GM21717 (cell line): ENCODE results near the gene HOXC13.

ENCODE experiments used
- ATAC-seq: cut with Tn5 transposase; IDR thresholded peaks from one replicate; pipeline ENCODE4 v1.9.1; 2021; ENCODE audit warnings: mild to moderate bottlenecking, moderate library complexity; ENCODE audit not compliant: unreplicated experiment

Gene HOXC13

DNA sequence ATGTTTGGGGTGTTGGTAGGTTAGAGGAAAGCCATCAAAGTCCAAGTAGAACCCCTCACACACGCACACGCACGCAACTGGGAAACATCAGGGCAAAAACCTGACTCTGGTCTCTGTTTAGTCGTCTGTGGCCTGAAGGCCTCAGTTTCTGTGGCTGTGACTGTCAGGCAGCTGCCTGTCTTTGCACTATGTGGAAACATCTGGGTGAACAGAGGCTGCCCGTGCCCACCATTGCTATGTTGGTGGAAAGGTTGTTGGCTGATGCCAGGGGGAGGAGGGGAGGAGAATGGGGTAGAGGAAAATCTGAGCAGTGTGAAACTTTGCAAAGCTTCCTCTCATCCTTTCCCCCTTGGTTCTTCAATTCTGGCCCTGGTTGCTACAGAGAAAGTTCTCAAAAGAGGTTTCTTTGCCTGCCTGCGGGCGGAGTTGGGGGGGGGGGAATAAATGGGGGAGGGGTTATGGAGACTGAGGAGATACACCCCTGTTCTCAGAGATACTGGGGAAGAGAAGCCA is 53.8 kb downstream of the HOXC13 start:
- ATAC-seq = no peak

DNA sequence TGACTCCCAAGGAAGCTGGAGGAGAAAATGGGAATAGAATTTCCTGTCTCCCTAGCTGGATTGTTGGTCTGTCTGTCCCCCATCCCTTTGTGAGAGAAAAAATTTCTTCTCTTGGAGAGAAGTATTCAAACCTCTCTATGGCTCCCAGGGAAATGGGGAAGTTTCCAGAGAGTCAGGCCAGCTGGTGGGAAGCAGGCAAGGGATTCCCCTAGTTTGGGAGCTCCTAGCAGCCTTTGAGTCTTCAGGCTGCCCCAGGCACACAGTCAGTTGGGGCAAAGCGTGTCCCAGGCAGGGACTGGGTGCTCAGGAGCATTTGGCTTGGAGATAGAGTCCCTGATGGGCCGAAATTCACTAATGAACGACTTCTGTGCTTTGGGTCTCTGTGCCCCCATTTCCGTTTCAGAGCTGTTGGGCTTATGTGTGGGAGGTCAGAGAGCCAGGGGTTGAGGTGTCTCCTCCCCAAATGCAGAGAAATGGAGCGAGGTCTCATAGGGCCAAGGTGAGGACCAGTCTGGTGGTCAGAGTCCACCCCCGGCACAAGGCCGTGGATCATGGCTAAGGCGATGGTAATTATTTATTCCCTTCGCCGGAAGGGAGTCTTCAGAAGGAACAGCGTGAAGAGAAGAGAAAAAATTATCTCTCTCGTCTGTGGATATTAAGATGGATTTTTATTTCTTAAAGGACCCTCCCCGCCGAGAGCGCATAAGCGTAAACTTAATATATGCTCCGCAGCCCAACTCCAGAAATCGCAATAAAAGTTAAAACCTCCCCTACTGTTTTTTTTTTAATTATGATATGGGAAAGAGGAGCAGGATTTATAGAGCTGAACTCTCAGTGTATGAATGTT is 54.8 kb downstream of the HOXC13 start:
- no peak for ATAC-seq

DNA sequence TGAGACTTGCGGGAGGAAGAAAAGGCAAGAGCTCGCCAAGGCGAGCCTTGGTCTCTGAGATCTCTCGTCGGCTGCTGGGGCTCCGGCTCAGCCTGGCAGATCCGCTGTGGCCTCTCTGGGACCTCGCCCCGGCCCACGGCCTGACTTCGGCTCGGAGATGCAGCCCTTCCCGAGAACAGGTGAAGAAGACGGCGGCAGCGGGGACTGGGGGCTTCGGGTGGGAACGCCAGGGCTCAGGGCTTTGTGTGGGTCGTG is 55.3 kb downstream of the HOXC13 start:
- no peak for ATAC-seq

DNA sequence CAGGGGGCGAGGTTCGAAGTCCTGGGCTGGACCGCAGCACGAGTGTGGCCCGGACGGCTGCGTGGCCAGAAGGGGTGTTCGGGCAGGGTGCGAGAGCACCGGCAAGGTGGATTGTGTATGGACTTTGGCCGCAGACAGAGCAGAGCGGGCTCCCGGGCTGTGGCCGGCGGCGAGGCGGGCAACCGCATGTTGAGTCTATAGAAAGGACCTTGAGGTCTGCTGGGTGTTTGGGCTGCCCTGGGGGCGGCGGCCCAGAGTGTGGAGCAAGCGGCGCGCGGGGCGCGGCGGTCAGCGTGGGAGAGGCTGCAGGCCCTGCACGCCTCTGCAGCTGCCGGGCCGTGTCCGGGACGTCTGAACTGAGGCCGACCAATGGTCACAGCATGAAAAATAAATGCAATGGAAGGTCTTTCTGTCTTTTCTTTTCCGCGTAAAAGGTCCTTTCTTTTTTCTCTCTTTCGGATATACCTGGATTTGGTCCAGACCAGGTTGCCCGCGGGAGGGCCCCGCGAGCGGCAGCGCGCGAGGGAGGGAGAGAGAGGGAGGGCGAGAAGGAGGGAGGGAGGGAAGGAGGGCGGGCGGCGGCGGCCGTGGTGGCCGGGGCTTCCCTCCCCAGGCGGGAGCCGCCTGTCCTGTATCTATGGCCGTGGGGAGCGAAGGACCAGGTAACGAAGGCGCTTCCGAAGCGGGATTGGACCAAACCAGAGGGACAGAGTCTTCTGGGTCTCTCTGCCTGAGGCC is 55.8 kb downstream of the HOXC13 start:
- ATAC-seq = no peak

DNA sequence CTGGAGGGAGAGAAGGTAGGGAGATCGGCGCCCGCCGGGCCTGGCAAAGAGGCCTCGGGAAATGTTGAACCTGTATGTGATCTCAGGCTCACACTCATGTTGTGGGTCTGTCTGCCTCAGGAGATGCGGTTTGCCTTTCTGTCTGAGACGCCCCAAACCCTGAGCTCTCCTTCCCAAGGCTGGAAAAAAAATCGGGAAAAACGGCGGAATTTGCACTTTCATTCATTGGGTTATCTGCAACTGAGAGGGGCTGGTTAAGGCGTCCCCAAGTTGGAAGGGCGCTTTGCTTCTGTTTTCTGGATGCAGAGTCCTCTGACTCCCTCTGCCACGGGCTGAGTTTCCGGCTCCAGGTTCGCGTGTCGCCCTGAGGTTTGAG is 56.4 kb downstream of the HOXC13 start:
- no peak for ATAC-seq

DNA sequence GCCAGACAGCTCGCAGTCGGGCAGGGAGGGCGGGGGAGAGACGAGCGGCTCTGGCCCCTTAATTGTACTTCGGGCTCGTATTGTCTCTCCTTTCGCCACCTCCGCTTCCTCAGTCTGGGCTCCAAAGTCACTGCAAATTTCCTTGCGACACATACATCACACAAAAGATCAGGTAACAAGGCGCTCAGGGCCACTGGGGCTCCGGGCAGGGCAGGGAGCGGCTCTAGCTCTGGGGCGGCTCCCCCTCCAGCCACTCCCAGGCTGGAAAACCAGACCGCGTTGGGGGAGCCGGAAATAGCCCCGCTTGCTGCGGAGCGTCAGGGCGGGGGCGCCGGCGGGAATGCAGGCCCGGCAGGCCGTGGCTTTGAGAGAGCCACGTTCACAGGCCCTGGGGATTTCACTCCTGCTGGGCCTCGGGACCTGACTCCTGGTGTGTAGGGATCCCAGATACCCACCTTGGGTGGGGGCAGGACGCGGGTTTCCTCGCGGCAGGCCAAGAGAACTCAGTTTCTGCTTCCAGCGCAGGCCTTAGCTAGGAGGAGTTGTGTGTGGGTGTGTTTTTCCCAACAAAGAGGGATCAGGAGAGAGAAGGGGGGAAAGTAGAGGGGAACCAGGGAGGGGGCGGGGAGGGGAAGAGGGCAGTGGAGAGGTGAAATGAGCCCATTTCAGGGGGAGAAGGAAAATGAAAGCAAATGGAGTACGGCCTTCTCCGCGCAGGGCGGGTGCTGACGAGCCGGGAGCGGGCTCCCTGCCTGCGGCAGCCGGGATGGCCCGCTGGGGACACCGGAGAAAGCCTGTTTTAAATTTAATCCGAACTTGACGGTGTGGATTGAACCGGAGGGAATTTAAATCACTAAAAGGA is 57.0 kb downstream of the HOXC13 start:
- ATAC-seq = no peak
